HepG2 (cell line): ENCODE measurements around the gene RICTOR. TPM values are rescaled to one million over a fixed set of nuclear protein-coding genes. Genes with fewer than 3 reads are reported as not detected.

ENCODE experiments used
- AGO1 ChIP-seq: fragments of 200-400 bp; formaldehyde crosslinking; IDR thresholded peaks from 2 replicates; pipeline ENCODE4 v1.6.1; 2017; ENCODE audit warnings: mild to moderate bottlenecking, low read depth, low read length, moderate library complexity; ENCODE audit not compliant: poor library complexity, severe bottlenecking
- CC2D1A ChIP-seq: sonication (generic); formaldehyde crosslinking; IDR thresholded peaks from 2 replicates; pipeline ENCODE4 v1.8.1; 2023; ENCODE audit warnings: mild to moderate bottlenecking, missing genetic modification reagents
- ETV6 ChIP-seq: sonication (generic); formaldehyde crosslinking; conservative IDR thresholded peaks from 2 replicates; pipeline ENCODE4 v1.4.0; 2020; ENCODE audit warnings: missing genetic modification reagents
- HDAC1 ChIP-seq: sonication (generic); formaldehyde crosslinking; IDR thresholded peaks from 2 replicates; pipeline ENCODE4 v1.5.1; 2020; ENCODE audit warnings: mild to moderate bottlenecking, missing genetic modification reagents
- HNRNPH1 ChIP-seq: fragments of 200-400 bp; formaldehyde crosslinking; optimal IDR thresholded peaks from 2 replicates; pipeline ENCODE3; 2017; ENCODE audit warnings: mild to moderate bottlenecking, low read depth, low read length
- HOXA3 ChIP-seq: sonication (generic); formaldehyde crosslinking; IDR thresholded peaks from 2 replicates; pipeline ENCODE4 v1.5.0; 2020; ENCODE audit warnings: missing genetic modification reagents
- MAFG ChIP-seq: sonication (generic); formaldehyde crosslinking; IDR thresholded peaks from 2 replicates; pipeline ENCODE4 v1.5.1; 2020; ENCODE audit warnings: mild to moderate bottlenecking, missing genetic modification reagents
- MBNL3 ChIP-seq: fragments of 250-450 bp; sonication (Bioruptor Pico); conservative IDR thresholded peaks from 2 replicates; pipeline ENCODE4 v1.8.0; 2022; ENCODE audit warnings: mild to moderate bottlenecking, inconsistent platforms
- MTA1 ChIP-seq: sonication (generic); formaldehyde crosslinking; IDR thresholded peaks from 2 replicates; pipeline ENCODE4 v1.4.0; 2020; ENCODE audit warnings: missing genetic modification reagents, mild to moderate bottlenecking, borderline replicate concordance
- MXD4 ChIP-seq: IDR thresholded peaks from 2 replicates; pipeline ENCODE4 v1.6.1; 2016; ENCODE audit warnings: mild to moderate bottlenecking, missing biosample characterization, missing genetic modification reagents
- NFKBIZ ChIP-seq: IDR thresholded peaks from 2 replicates; pipeline ENCODE4 v1.6.1; 2018; ENCODE audit warnings: missing genetic modification reagents, missing compliant biosample characterization
- REL ChIP-seq: sonication (generic); formaldehyde crosslinking; conservative IDR thresholded peaks from 2 replicates; pipeline ENCODE4 v1.8.0; 2022; ENCODE audit warnings: mild to moderate bottlenecking, missing genetic modification reagents, moderate library complexity
- RNF2 ChIP-seq: fragments of 450-650 bp; conservative IDR thresholded peaks from 2 replicates; pipeline ENCODE4 v1.6.1; 2016; ENCODE audit warnings: low read depth
- SETDB1 ChIP-seq: sonication (generic); formaldehyde crosslinking; IDR thresholded peaks from 2 replicates; pipeline ENCODE4 v1.5.1; 2020; ENCODE audit warnings: missing genetic modification reagents, mild to moderate bottlenecking, borderline replicate concordance
- SP140L ChIP-seq: sonication (generic); formaldehyde crosslinking; IDR thresholded peaks from 2 replicates; pipeline ENCODE4 v1.4.0; 2020; ENCODE audit warnings: missing genetic modification reagents, borderline replicate concordance
- SP5 ChIP-seq: IDR thresholded peaks from 2 replicates; pipeline ENCODE4 v1.6.1; 2016; ENCODE audit warnings: low read depth, borderline replicate concordance
- TCF7L2 ChIP-seq: IDR thresholded peaks from 2 replicates; pipeline ENCODE4 v1.6.1; 2011; ENCODE audit warnings: mild to moderate bottlenecking, low read depth, low read length, moderate library complexity
- ZKSCAN5 ChIP-seq: sonication (generic); formaldehyde crosslinking; IDR thresholded peaks from 2 replicates; pipeline ENCODE4 v1.5.1; 2020; ENCODE audit warnings: mild to moderate bottlenecking, missing genetic modification reagents
- ZNF20 ChIP-seq: sonication (generic); formaldehyde crosslinking; IDR thresholded peaks from 2 replicates; pipeline ENCODE4 v1.4.0; 2020; ENCODE audit warnings: mild to moderate bottlenecking, moderate library complexity, missing genetic modification reagents
- ZNF207 ChIP-seq: fragments of 450-650 bp; IDR thresholded peaks from 2 replicates; pipeline ENCODE4 v1.6.1; 2016; ENCODE audit warnings: antibody characterized with exemption, borderline replicate concordance
- ZNF431 ChIP-seq: sonication (generic); formaldehyde crosslinking; IDR thresholded peaks from 2 replicates; pipeline ENCODE4 v1.9.0; 2022; ENCODE audit warnings: missing genetic modification reagents, low read depth, mild to moderate bottlenecking, borderline replicate concordance
- ZNF563 ChIP-seq: sonication (generic); formaldehyde crosslinking; IDR thresholded peaks from 2 replicates; pipeline ENCODE4 v1.8.0; 2022; ENCODE audit warnings: mild to moderate bottlenecking, moderate library complexity, missing genetic modification reagents
- ZNF777 ChIP-seq: sonication (generic); formaldehyde crosslinking; IDR thresholded peaks from 2 replicates; pipeline ENCODE4 v1.4.0; 2020; ENCODE audit warnings: missing genetic modification reagents
- ZSCAN12 ChIP-seq: sonication (generic); formaldehyde crosslinking; IDR thresholded peaks from 2 replicates; pipeline ENCODE4 v1.9.0; 2021; ENCODE audit warnings: mild to moderate bottlenecking, missing genetic modification reagents
- ZSCAN25 ChIP-seq: sonication (generic); formaldehyde crosslinking; IDR thresholded peaks from 2 replicates; pipeline ENCODE4 v1.8.0; 2022; ENCODE audit warnings: mild to moderate bottlenecking, missing genetic modification reagents
- polyA plus RNA-seq, 8 experiments: library from polyadenylated mRNA; depleted of rRNA in 3 of 8; stranded (reverse) in 7 of 8; unstranded in 1 of 8; fragments of >200 nt; fragmentation: Illumina TruSeq in 4 of 8; extraction: Trizol in 4 of 8; gene quantifications; 2 replicates each; pipeline versions ENCODE4 v1.2.1 to v1.2.3, GENCODE V29; 2011 to 2016; ENCODE audit warnings: low read depth in 4 of 8, missing spikeins in 1 of 8, mixed read lengths in 1 of 8; ENCODE audit not compliant: insufficient read depth in 1 of 8
- total RNA-seq, 5 experiments: library from RNA; depleted of rRNA; stranded (reverse); fragments of >200 nt; fragmentation: Illumina TruSeq; extraction: Trizol; gene quantifications; 2 replicates each; pipeline ENCODE4 v1.2.3, GENCODE V29; 2016; ENCODE audit warnings: low read depth in 1 of 5
- TF ChIP-seq, protein P1 (sequence below): sonication (generic); formaldehyde crosslinking; IDR thresholded peaks from 2 replicates; pipeline ENCODE4 v1.8.0; 2022; ENCODE audit warnings: missing genetic modification reagents, mild to moderate bottlenecking, inconsistent platforms, borderline replicate concordance
- TF ChIP-seq, protein P2 (sequence below): sonication (generic); formaldehyde crosslinking; IDR thresholded peaks from 2 replicates; pipeline ENCODE4 v1.4.0; 2020; ENCODE audit warnings: missing genetic modification reagents
- TF ChIP-seq, protein P3 (sequence below): sonication (generic); formaldehyde crosslinking; IDR thresholded peaks from 2 replicates; pipeline ENCODE4 v1.4.0; 2020; ENCODE audit warnings: missing genetic modification reagents

Gene RICTOR
- total and polyA plus RNA-seq, 2 of the 13 experiments (the other 11 are each of a cell fraction or from before 2014, with no cell fraction given): 10.7 to 15.4 TPM

DNA sequence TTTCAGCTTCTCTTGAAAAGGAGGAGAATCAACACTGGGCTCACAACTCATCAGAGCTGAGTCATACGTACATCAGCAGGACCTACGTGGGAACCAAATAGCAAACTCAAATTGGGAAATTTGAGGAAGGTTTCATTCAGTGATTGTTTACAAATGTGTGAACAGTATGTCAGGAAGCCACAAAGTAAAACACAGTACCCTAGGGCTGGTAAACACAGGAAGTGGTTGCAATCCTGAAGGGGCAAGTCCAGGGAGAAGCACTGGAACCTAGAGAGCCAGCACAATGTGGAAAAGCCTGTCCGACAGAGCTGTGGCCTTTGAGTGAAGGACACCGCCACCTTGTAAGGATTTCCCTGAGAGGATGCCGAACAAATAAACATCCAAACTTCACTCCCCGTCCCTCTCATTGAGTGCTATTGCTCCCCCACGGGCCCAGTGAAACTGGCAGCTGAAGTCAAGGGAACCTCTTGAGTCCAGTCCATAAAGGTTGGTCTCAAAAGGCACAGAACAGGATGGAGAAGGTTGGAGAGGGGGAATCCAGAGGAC lies 26.7 kb upstream of the RICTOR start (continued):
- TF ChIP-seq, protein P1, sequence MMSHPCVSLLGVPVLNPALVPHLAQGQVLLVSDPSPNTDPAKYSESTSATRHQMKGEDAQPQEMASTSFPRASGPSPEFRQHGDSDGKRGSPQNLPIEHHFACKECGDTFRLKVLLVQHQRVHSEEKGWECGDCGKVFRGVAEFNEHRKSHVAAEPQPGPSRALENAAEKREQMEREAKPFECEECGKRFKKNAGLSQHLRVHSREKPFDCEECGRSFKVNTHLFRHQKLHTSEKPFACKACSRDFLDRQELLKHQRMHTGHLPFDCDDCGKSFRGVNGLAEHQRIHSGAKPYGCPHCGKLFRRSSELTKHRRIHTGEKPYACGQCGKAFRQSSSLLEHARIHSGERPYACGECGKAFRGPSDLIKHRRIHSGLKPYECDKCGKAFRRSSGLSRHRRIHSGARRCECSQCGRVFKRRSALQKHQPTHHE: no peak
- TF ChIP-seq, protein P2, sequence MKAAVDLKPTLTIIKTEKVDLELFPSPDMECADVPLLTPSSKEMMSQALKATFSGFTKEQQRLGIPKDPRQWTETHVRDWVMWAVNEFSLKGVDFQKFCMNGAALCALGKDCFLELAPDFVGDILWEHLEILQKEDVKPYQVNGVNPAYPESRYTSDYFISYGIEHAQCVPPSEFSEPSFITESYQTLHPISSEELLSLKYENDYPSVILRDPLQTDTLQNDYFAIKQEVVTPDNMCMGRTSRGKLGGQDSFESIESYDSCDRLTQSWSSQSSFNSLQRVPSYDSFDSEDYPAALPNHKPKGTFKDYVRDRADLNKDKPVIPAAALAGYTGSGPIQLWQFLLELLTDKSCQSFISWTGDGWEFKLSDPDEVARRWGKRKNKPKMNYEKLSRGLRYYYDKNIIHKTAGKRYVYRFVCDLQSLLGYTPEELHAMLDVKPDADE: no peak
- TF ChIP-seq REL (CRISPR knock-in tag) (no peak), SP5 (CRISPR knock-in tag) (0 out of 2 replicates have a peak, but pooled peaks have one; percentile 12), ZNF431 (CRISPR knock-in tag) (no peak), ZNF777 (CRISPR knock-in tag) (no peak), MTA1 (CRISPR knock-in tag) (no peak), MAFG (CRISPR knock-in tag) (no peak), HNRNPH1 (no peak), MXD4 (no peak), RNF2 (no peak), SETDB1 (CRISPR knock-in tag) (no peak), ZNF207 (no peak), CC2D1A (CRISPR knock-in tag) (no peak), ZNF563 (no peak), ETV6 (no peak), HOXA3 (no peak), MBNL3 (CRISPR knock-in tag) (no peak), ZKSCAN5 (CRISPR knock-in tag) (no peak), AGO1 (no peak), ZSCAN12 (CRISPR knock-in tag) (no peak), HDAC1 (no peak), NFKBIZ (CRISPR knock-in tag) (peak; percentile 58; the same call in 1 of the 2 replicates), ZSCAN25 (CRISPR knock-in tag) (no peak), SP140L (no peak), ZNF20 (CRISPR knock-in tag) (no peak), TCF7L2 (no peak)
- TF ChIP-seq, protein P3, sequence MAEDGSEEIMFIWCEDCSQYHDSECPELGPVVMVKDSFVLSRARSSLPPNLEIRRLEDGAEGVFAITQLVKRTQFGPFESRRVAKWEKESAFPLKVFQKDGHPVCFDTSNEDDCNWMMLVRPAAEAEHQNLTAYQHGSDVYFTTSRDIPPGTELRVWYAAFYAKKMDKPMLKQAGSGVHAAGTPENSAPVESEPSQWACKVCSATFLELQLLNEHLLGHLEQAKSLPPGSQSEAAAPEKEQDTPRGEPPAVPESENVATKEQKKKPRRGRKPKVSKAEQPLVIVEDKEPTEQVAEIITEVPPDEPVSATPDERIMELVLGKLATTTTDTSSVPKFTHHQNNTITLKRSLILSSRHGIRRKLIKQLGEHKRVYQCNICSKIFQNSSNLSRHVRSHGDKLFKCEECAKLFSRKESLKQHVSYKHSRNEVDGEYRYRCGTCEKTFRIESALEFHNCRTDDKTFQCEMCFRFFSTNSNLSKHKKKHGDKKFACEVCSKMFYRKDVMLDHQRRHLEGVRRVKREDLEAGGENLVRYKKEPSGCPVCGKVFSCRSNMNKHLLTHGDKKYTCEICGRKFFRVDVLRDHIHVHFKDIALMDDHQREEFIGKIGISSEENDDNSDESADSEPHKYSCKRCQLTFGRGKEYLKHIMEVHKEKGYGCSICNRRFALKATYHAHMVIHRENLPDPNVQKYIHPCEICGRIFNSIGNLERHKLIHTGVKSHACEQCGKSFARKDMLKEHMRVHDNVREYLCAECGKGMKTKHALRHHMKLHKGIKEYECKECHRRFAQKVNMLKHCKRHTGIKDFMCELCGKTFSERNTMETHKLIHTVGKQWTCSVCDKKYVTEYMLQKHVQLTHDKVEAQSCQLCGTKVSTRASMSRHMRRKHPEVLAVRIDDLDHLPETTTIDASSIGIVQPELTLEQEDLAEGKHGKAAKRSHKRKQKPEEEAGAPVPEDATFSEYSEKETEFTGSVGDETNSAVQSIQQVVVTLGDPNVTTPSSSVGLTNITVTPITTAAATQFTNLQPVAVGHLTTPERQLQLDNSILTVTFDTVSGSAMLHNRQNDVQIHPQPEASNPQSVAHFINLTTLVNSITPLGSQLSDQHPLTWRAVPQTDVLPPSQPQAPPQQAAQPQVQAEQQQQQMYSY: no peak
